Stimulated activated naive CD8-positive, alpha-beta T cell treated with anti-CD3 and anti-CD28 coated beads, Interleukin-15, Interleukin-2, amounts not matched to agents 100 ng/mL and 50 ng/mL, for 24 hours (primary cell): ENCODE measurements around the gene SMIM7.

ENCODE experiments used
- H3K27ac Mint-ChIP-seq: one replicate; pipeline ENCODE4 v1.8.0; 2021; ENCODE audit warnings: mild to moderate bottlenecking, mixed read lengths
- H3K27me3 Mint-ChIP-seq: one replicate; pipeline ENCODE4 v1.8.0; 2021; ENCODE audit warnings: mixed read lengths
- H3K36me3 Mint-ChIP-seq: one replicate; pipeline ENCODE4 v1.8.0; 2021; ENCODE audit warnings: low read depth, mixed read lengths
- H3K4me1 Mint-ChIP-seq: one replicate; pipeline ENCODE4 v1.8.0; 2021; ENCODE audit warnings: low read depth, mixed read lengths
- H3K4me3 Mint-ChIP-seq: one replicate; pipeline ENCODE4 v1.8.0; 2021; ENCODE audit warnings: mild to moderate bottlenecking, mixed read lengths
- H3K9me3 Mint-ChIP-seq: one replicate; pipeline ENCODE4 v1.8.0; 2021; ENCODE audit warnings: mixed read lengths

Gene SMIM7

DNA sequence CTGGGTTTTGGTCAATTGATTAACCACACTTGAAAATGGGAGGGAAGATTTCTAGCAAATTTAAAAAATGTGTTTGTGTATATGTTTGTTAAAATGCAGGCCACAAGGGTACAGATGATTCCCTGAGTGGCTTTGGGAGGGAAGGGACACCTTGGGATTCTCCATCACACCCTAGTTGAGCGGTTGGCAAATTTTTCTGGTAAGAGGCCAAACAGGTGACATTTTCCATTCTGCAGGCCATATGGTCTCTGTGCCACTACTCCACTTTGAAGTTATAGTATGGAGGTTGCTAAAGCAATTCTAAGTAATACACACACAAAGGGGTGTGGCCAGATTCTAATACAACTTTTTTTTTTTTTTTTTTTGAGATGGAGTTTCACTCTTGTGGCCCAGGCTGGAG lies 19.0 kb downstream of the SMIM7 start:
- no peaks in the 10 kb centered on the region for H3K9me3 Mint-ChIP-seq
- no peak overlapping the region for H3K27ac Mint-ChIP-seq
- no peak overlapping the region for H3K4me3 Mint-ChIP-seq
- peaks cover 16% of the 10 kb centered on the region for H3K4me1 Mint-ChIP-seq
- H3K36me3 Mint-ChIP-seq, result peaks cover 50% of the 10 kb centered on the region
- H3K27me3 Mint-ChIP-seq, result no peaks in the 10 kb centered on the region

- peaks cover 40% of the 10 kb centered on the region for H3K36me3 Mint-ChIP-seq
- H3K27ac Mint-ChIP-seq, result no peak overlapping the region
- H3K27me3 Mint-ChIP-seq, result no peaks in the 10 kb centered on the region
- peaks cover 16% of the 10 kb centered on the region for H3K4me1 Mint-ChIP-seq
- H3K9me3 Mint-ChIP-seq, result no peaks in the 10 kb centered on the region
- H3K4me3 Mint-ChIP-seq, result no peak overlapping the region
Measured at GRCh38 chr19:16638666-16639065, 21.3 kb downstream of the SMIM7 start.

DNA sequence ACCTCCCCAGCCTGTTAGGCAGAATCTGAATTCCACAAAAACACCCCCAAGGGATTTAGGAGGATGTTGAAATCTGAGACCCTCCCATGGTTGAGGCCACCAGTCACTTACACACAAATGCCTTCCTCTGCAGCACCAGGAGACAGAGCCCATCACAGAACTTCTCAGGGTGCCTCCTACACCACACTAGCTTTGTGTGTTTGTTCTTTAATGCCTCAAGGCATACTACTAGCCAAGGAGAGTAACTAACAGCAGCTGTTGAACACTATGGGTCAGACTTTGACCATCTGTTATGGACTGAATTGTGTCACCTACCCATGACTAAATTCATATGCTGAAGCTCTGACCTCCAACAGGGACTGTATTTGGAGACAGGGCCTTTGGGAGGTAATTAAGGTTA lies 22.4 kb downstream of the SMIM7 start:
- peaks cover 16% of the 10 kb centered on the region for H3K4me1 Mint-ChIP-seq
- no peak overlapping the region for H3K27ac Mint-ChIP-seq
- no peak overlapping the region for H3K4me3 Mint-ChIP-seq
- H3K9me3 Mint-ChIP-seq, result no peaks in the 10 kb centered on the region
- peaks cover 31% of the 10 kb centered on the region for H3K36me3 Mint-ChIP-seq
- no peaks in the 10 kb centered on the region for H3K27me3 Mint-ChIP-seq

- Mint-ChIP-seq H3K27me3 (no peaks in the 10 kb centered on the region), H3K27ac (no peak overlapping the region), H3K36me3 (peaks cover 20% of the 10 kb centered on the region), H3K9me3 (no peaks in the 10 kb centered on the region), H3K4me1 (peaks cover 20% of the 10 kb centered on the region), H3K4me3 (no peak overlapping the region)
Measured at GRCh38 chr19:16631465-16631864, 28.5 kb downstream of the SMIM7 start.

DNA sequence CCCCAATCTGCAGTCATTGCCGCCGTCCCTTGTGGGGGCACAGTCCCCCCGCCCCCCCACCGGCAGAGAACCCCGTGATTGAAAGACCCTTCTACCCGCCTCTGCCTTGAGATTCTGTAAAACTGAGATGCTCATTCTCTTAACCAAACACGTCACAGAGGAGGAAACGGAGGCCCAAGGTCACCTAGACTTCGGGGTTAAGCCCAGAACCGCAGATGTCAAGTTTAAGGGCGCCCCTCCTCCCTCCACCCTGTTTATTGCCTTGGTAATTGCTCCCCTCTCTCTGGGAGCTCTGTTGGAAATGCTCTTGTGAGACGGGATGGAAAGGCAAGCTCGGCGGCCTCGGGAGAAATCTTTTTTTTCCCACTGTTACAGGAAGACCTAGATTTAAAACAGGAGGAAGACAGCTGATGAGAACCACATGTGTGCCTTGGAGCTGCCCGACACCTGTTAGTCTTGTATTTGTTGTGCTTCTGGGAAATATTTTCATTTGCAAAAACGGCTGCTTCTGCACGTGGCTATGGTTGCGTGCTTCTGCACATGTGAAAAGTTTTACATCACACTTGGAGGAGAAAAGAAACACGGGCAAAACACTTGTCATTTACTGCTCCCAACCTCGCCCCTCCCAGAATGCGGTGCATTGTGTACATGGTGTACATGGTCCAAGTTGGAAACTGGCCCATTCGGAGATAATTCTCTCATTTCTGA lies 30.8 kb downstream of the SMIM7 start:
- Mint-ChIP-seq H3K4me1 (peaks cover 38% of the 10 kb centered on the region), H3K36me3 (peaks cover 31% of the 10 kb centered on the region), H3K27ac (peak overlapping the region; percentile 99)

DNA sequence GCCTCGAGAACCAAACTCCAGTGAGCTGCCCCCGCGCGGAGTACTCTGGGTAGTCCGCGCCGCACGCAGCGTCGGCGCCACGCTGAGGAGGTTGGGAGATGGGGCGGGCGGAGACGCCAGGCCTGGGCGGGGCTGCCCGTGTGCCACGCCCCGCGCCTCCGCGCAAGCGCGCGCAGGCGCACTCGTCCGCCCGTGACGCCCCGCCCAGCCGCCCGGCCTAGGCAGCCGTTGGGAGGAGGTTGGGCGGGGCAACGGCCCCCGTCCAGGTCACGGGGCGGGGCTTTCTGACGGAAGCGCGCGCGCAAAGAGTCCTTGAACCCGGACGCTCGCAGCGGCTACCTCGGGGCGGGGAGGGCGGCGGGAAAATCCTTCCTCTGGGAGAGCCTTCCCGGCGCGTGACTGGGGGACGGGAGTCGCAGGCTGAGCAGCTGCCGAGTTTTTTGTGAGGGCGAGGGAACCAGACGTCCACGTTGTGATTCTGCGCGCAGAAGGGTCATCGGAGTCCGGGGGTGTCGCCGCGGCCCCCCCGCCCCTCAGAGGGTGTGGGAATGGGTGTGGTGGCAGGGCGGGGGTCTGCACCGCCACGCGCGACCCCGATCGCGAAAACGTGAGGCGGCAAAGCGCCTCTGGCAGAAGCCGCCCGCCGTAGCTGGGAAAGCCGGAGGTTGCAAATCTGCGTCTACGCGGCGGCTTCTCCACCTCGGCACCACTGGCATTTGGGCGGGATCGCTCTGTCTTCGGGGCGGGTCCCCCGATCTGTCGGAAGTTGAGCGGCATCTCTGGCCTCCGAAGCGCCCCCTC lies 31.6 kb downstream of the SMIM7 start, which contains the start of gene MED26:
Gene MED26, minus strand, starts transcription at position 22 of the 801 bp plus-strand sequence. CDS start 261 bp downstream, outside the sequence.
- Mint-ChIP-seq H3K9me3 (no peaks in the 10 kb centered on the region), H3K4me3 (peak within 1 kb of the TSS; percentile 98), H3K4me1 (peaks cover 43% of the 10 kb centered on the region), H3K27ac (peak within 1 kb of the TSS; percentile 99), H3K27me3 (no peaks in the 10 kb centered on the region), H3K36me3 (peaks cover 31% of the 10 kb centered on the region)

More for the DNA sequence above, 30.8 kb downstream of the SMIM7 start:
- Mint-ChIP-seq H3K27me3 (no peaks in the 10 kb centered on the region), H3K4me3 (peak overlapping the region; percentile 98), H3K9me3 (no peaks in the 10 kb centered on the region)

DNA sequence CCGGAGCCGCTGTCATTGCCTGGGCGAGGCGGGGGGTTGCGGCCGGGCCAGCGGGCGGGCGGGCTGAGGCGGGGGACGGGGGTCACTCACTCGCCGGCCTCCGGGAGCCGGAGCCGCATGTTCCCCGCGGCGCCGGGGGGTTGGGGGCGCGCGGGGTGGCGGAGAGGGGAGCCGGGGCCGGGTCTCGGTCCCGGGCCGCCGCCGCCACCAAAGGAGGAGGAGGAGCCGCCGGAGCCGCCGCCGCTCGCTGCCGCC lies 32.1 kb downstream of the SMIM7 start:
- H3K27me3 Mint-ChIP-seq, result no peaks in the 10 kb centered on the region
- peaks cover 31% of the 10 kb centered on the region for H3K36me3 Mint-ChIP-seq
- H3K4me1 Mint-ChIP-seq, result peaks cover 47% of the 10 kb centered on the region
- no peaks in the 10 kb centered on the region for H3K9me3 Mint-ChIP-seq
- no peak overlapping the region for H3K27ac Mint-ChIP-seq
- H3K4me3 Mint-ChIP-seq, result peak overlapping the region; percentile 98

- Mint-ChIP-seq H3K4me3 (peak overlapping the region; percentile 94), H3K4me1 (peaks cover 47% of the 10 kb centered on the region), H3K27ac (peak overlapping the region; percentile 85), H3K27me3 (no peaks in the 10 kb centered on the region), H3K36me3 (peaks cover 31% of the 10 kb centered on the region), H3K9me3 (no peaks in the 10 kb centered on the region)
Measured at GRCh38 chr19:16627193-16627927, 32.6 kb downstream of the SMIM7 start.

DNA sequence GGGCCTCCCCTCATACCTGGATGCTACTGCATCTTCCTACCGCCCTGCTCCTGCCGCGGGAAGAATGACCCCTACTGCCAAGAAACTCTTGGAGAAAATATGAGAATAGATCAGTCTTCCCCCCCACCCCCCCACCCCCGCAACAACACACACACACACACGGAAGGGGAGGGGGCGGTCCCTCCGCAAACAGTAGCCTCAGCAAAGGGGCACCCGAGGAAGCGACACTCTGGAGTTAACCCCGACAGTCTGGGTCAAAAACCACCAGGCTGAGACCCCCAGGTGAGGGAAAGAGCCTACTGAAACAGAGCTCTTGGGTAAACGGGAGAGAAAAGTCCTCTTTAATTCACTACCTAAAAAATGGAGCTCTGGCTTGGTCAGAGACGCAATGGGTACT lies 33.1 kb downstream of the SMIM7 start:
- peaks cover 27% of the 10 kb centered on the region for H3K36me3 Mint-ChIP-seq
- H3K27ac Mint-ChIP-seq, result peak overlapping the region; percentile 85
- H3K9me3 Mint-ChIP-seq, result no peaks in the 10 kb centered on the region
- H3K4me3 Mint-ChIP-seq, result peak overlapping the region; percentile 94
- peaks cover 44% of the 10 kb centered on the region for H3K4me1 Mint-ChIP-seq
- no peaks in the 10 kb centered on the region for H3K27me3 Mint-ChIP-seq

DNA sequence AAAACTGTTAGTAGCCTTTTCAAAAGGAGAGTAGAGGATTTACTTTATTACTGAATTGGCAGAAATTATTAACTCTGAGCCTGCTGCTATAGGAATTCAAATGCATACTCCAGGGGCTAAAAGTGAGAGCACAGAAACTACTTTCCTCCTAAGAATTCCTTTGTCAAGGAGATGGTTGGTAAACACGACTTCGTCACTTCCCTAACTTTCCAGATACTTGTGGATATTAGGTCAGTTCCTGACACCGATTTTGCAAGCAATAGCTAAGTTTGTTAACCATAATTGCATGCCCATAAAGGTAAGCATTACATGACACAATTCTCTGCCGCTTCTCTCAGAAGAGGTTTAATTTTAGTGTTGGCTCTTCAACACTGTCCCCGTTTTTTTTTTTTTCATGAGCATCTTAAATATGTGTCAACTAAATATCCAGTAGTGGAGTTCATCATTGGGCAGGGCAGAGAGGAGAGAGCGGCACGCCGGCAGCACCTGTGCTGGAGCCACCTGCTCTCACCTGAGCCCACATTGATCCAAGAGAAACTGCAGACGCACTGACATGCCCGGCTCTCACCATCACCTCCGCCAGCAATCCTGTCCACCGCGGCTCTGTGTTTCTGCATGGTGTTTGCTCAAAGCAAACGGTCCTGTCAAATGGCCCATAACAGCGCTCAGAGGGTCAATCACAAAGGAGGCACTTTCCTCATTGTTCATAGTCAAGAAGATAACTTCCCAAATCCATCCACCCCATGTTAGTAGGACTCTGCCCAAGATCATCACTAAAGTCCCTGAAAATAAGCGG lies 34.6 kb downstream of the SMIM7 start:
- Mint-ChIP-seq H3K36me3 (peaks cover 27% of the 10 kb centered on the region), H3K4me3 (peak overlapping the region; percentile 94)

GRCh38 chr19:16624236-16624635 lies 35.7 kb downstream of the SMIM7 start:
- H3K27ac Mint-ChIP-seq, result no peak overlapping the region
- peaks cover 24% of the 10 kb centered on the region for H3K36me3 Mint-ChIP-seq
- H3K4me3 Mint-ChIP-seq, result no peak overlapping the region
- peaks cover 57% of the 10 kb centered on the region for H3K4me1 Mint-ChIP-seq
- no peaks in the 10 kb centered on the region for H3K9me3 Mint-ChIP-seq
- no peaks in the 10 kb centered on the region for H3K27me3 Mint-ChIP-seq

More for the DNA sequence above, 34.6 kb downstream of the SMIM7 start:
- H3K27ac Mint-ChIP-seq, result no peak overlapping the region
- peaks cover 52% of the 10 kb centered on the region for H3K4me1 Mint-ChIP-seq
- no peaks in the 10 kb centered on the region for H3K27me3 Mint-ChIP-seq
- no peaks in the 10 kb centered on the region for H3K9me3 Mint-ChIP-seq

GRCh38 chr19:16623576-16623975 lies 36.4 kb downstream of the SMIM7 start:
- Mint-ChIP-seq H3K4me3 (no peak overlapping the region), H3K27me3 (no peaks in the 10 kb centered on the region), H3K4me1 (peaks cover 58% of the 10 kb centered on the region), H3K27ac (no peak overlapping the region), H3K36me3 (peaks cover 22% of the 10 kb centered on the region), H3K9me3 (no peaks in the 10 kb centered on the region)

DNA sequence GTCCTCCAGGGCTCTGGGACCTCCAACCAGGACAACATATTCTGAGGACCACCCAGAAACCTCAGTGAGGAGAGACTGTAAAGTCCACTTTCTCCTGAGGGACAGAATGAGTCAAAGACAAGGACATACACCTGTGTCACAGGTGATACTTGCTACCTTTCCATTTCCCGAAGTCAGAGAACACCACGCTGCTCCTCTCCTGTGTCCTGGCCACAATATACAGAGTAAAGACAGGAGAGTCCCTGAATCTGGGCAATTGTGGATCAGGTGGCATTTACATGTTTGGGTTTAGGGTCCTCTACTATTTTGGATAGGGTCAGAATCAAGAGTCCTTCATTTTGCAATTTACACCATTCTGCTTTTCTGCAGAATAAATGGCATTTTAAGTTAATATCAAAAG lies 36.9 kb downstream of the SMIM7 start:
- Mint-ChIP-seq H3K36me3 (peaks cover 22% of the 10 kb centered on the region), H3K4me3 (no peak overlapping the region), H3K4me1 (peaks cover 62% of the 10 kb centered on the region), H3K27me3 (no peaks in the 10 kb centered on the region), H3K9me3 (no peaks in the 10 kb centered on the region), H3K27ac (no peak overlapping the region)

DNA sequence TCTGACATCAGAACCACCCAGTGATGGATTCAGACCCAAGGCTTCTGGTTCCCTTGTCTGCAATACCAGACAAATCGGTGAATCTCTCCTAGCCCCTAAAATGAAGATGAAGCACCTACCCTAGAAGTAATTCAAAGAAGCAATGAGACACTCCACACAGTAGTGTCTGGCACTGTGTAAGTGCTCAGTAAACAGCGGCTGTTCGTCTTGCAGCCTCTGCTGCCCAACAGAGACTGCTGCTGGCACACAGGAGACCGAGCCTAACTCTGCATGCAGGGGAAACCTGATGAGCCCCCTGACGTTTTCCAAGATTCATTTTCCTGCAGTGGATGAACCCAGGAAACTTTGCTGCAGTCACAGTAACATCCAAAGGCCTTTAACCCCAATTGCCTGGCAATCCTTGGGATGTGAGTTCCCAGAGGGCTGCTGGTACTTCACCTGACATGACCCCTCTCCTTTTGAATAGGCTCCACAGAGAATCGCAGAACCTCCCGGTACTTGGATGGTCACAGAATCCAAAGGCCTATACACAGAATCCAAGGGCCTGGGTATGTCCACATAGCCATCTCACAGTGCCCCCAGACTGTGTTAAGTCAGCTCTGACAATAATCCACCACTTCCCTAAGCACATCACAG lies 38.7 kb downstream of the SMIM7 start:
- Mint-ChIP-seq H3K27ac (no peak overlapping the region), H3K4me3 (no peak overlapping the region), H3K36me3 (peaks cover 21% of the 10 kb centered on the region), H3K4me1 (peaks cover 70% of the 10 kb centered on the region), H3K9me3 (no peaks in the 10 kb centered on the region), H3K27me3 (no peaks in the 10 kb centered on the region)
